Activated CD4-positive, alpha-beta T cell treated with anti-CD3 and anti-CD28 coated beads, Interleukin-2, amount 50 U/mL, for 4 hours (primary cell): ENCODE data around the gene ALK.

Source experiments
- DNase-seq, 2 experiments: peaks; one replicate each; pipeline ENCODE4 v3.0.0-alpha.2; 2020

ALK gene

GRCh38 chr2:29238497-29238896 is 682.9 kb downstream of the ALK start:
- DNase-seq, result no peak

- DNase-seq, result no peak
Observed at GRCh38 chr2:29236074-29236473, 685.3 kb downstream of the ALK start.

- no peak for DNase-seq
Observed at GRCh38 chr2:29235411-29235810, 686.0 kb downstream of the ALK start.

- DNase-seq, result no peak
Observed at GRCh38 chr2:29233428-29233827, 688.0 kb downstream of the ALK start.

GRCh38 chr2:29232041-29232440 is 689.3 kb downstream of the ALK start:
- DNase-seq, result no peak

GRCh38 chr2:29229640-29230039 is 691.7 kb downstream of the ALK start:
- DNase-seq, result no peak

GRCh38 chr2:29228947-29229346 is 692.4 kb downstream of the ALK start:
- no peak for DNase-seq

- DNase-seq, result no peak
Observed at GRCh38 chr2:29227935-29228675, 693.3 kb downstream of the ALK start.

GRCh38 chr2:29226808-29227207 is 694.6 kb downstream of the ALK start:
- no peak for DNase-seq

- no peak for DNase-seq
Observed at GRCh38 chr2:29226375-29226774, 695.0 kb downstream of the ALK start.

- DNase-seq, result no peak
Observed at GRCh38 chr2:29225814-29226213, 695.6 kb downstream of the ALK start.

- DNase-seq, result no peak
Observed at GRCh38 chr2:29224693-29225551, 696.5 kb downstream of the ALK start.

GRCh38 chr2:29223851-29224692 is 697.3 kb downstream of the ALK start:
- no peak for DNase-seq

GRCh38 chr2:29223257-29223656 is 698.1 kb downstream of the ALK start:
- no peak for DNase-seq

- DNase-seq, result no peak
Observed at GRCh38 chr2:29222381-29223179, 698.8 kb downstream of the ALK start.

GRCh38 chr2:29220506-29221270 is 700.7 kb downstream of the ALK start:
- DNase-seq, result no peak

- DNase-seq, result no peak
Observed at GRCh38 chr2:29219374-29219773, 702.0 kb downstream of the ALK start.

GRCh38 chr2:29218550-29219125 is 702.7 kb downstream of the ALK start:
- no peak for DNase-seq

- no peak for DNase-seq
Observed at GRCh38 chr2:29218071-29218470, 703.3 kb downstream of the ALK start.

GRCh38 chr2:29216609-29216909 is 704.8 kb downstream of the ALK start:
- DNase-seq, result no peak
